ENCODE data around the gene VSIG10.

The VSIG10 gene

GRCh38 chr12:118137148-118137678 lies 33.4 kb upstream of the VSIG10 start:
- TF ChIP-seq EGR1 (IDR thresholded peaks at IDR 0.05) (no peak), FOXM1 (IDR thresholded peaks at IDR 0.05; ENCODE audit: borderline replicate concordance, low read depth) (no peak), USF1 (IDR thresholded peaks at IDR 0.05) (no peak), EP300 (IDR thresholded peaks at IDR 0.05; ENCODE audit: borderline replicate concordance) (no peak), CEBPB (IDR thresholded peaks at IDR 0.05) (no peak), TAF1 (IDR thresholded peaks at IDR 0.05; ENCODE audit: low read depth) (no peak), CREB1 (IDR thresholded peaks at IDR 0.05; ENCODE audit: low read depth) (no peak), ZBTB7A (IDR thresholded peaks at IDR 0.05; ENCODE audit: low read depth) (no peak), NFIC (IDR thresholded peaks at IDR 0.05) (no peak), RAD21 (IDR thresholded peaks at IDR 0.05; ENCODE audit: low read depth) (no peak), REST (IDR thresholded peaks at IDR 0.05; ENCODE audit: low read depth) (no peak), TEAD4 (IDR thresholded peaks at IDR 0.05) (no peak), YY1 (IDR thresholded peaks at IDR 0.05; ENCODE audit: low read depth) (no peak), TCF12 (IDR thresholded peaks at IDR 0.05; ENCODE audit: low read depth) (no peak)
- TF ChIP-seq, protein P1, sequence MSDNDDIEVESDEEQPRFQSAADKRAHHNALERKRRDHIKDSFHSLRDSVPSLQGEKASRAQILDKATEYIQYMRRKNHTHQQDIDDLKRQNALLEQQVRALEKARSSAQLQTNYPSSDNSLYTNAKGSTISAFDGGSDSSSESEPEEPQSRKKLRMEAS (IDR thresholded peaks at IDR 0.05): no peak

- TF ChIP-seq EP300 (IDR thresholded peaks at IDR 0.05; ENCODE audit: borderline replicate concordance): no peak
- no peak for TF ChIP-seq NFIC (IDR thresholded peaks at IDR 0.05)
- no peak for TF ChIP-seq USF1 (IDR thresholded peaks at IDR 0.05)
- no peak for TF ChIP-seq REST (IDR thresholded peaks at IDR 0.05; ENCODE audit: low read depth)
- no peak for TF ChIP-seq TAF1 (IDR thresholded peaks at IDR 0.05; ENCODE audit: low read depth)
- no peak for TF ChIP-seq TEAD4 (IDR thresholded peaks at IDR 0.05)
- no peak for TF ChIP-seq ZBTB7A (IDR thresholded peaks at IDR 0.05; ENCODE audit: low read depth)
- TF ChIP-seq CREB1 (IDR thresholded peaks at IDR 0.05; ENCODE audit: low read depth): no peak
- no peak for TF ChIP-seq TCF12 (IDR thresholded peaks at IDR 0.05; ENCODE audit: low read depth)
- TF ChIP-seq YY1 (IDR thresholded peaks at IDR 0.05; ENCODE audit: low read depth): no peak
- TF ChIP-seq, protein P1 (IDR thresholded peaks at IDR 0.05): no peak
- TF ChIP-seq RAD21 (IDR thresholded peaks at IDR 0.05; ENCODE audit: low read depth): no peak
- TF ChIP-seq CEBPB (IDR thresholded peaks at IDR 0.05): no peak
Measured at GRCh38 chr12:118136559-118137003, 32.8 kb upstream of the VSIG10 start.

DNA sequence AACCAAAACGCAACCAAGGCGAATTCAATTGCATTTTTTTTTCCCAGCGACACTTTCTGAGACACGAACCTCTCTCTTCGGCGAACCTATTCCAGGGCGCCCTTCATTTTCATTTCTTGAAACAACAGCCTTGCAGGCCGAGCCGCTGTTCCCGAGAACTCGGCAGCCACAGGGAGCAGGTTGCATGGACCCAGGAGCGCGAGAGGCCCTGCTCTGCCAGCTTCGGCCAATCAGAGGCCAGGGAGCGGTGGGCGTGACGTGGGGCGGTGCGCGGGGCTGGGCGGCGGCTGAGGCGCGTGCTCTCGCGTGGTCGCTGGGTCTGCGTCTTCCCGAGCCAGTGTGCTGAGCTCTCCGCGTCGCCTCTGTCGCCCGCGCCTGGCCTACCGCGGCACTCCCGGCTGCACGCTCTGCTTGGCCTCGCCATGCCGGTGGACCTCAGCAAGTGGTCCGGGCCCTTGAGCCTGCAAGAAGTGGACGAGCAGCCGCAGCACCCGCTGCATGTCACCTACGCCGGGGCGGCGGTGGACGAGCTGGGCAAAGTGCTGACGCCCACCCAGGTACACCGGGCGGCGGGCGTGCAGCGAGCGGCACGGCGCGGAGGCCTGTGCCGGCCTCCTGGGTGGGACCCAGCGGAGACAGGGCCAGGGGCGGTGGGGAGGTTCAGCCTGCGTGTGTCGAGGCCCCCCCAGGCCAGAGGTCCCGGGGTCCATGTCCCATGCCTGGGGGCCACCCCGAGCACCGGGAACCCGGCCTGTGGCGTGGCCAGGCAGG lies 32.2 kb upstream of the VSIG10 start, which contains the start of gene PEBP1:
Gene PEBP1 (plus strand): TSS at position 337 of the 771 bp plus-strand sequence. CDS start 86 bp downstream, at position 423.
- TF ChIP-seq, protein P1 (IDR thresholded peaks at IDR 0.05): peak; percentile 97
- TF ChIP-seq EP300 (IDR thresholded peaks at IDR 0.05; ENCODE audit: borderline replicate concordance): peak; percentile 30; the same call in 1 of the 2 replicates
- TF ChIP-seq YY1 (IDR thresholded peaks at IDR 0.05; ENCODE audit: low read depth): peak; percentile 53; the same call in 1 of the 2 replicates
- TF ChIP-seq EGR1 (IDR thresholded peaks at IDR 0.05): no peak
- TF ChIP-seq FOXM1 (IDR thresholded peaks at IDR 0.05; ENCODE audit: borderline replicate concordance, low read depth): no peak
- TF ChIP-seq TEAD4 (IDR thresholded peaks at IDR 0.05): peak; percentile 11; the same call in 1 of the 2 replicates
- TF ChIP-seq TAF1 (IDR thresholded peaks at IDR 0.05; ENCODE audit: low read depth): peak; percentile 82; the same call in 1 of the 2 replicates

GRCh38 chr12:118127867-118128266 lies 24.1 kb upstream of the VSIG10 start:
- TF ChIP-seq EGR1 (IDR thresholded peaks at IDR 0.05) (no peak), REST (IDR thresholded peaks at IDR 0.05; ENCODE audit: low read depth) (no peak), CEBPB (IDR thresholded peaks at IDR 0.05) (no peak), CREB1 (IDR thresholded peaks at IDR 0.05; ENCODE audit: low read depth) (no peak), RAD21 (IDR thresholded peaks at IDR 0.05; ENCODE audit: low read depth) (no peak), TCF12 (IDR thresholded peaks at IDR 0.05; ENCODE audit: low read depth) (no peak), FOXM1 (IDR thresholded peaks at IDR 0.05; ENCODE audit: borderline replicate concordance, low read depth) (no peak), TEAD4 (IDR thresholded peaks at IDR 0.05) (no peak), YY1 (IDR thresholded peaks at IDR 0.05; ENCODE audit: low read depth) (no peak), ZBTB7A (IDR thresholded peaks at IDR 0.05; ENCODE audit: low read depth) (no peak), EP300 (IDR thresholded peaks at IDR 0.05; ENCODE audit: borderline replicate concordance) (no peak), NFIC (IDR thresholded peaks at IDR 0.05) (no peak), USF1 (IDR thresholded peaks at IDR 0.05) (no peak), TAF1 (IDR thresholded peaks at IDR 0.05; ENCODE audit: low read depth) (no peak)
- TF ChIP-seq, protein P1 (IDR thresholded peaks at IDR 0.05): no peak

Data from Ishikawa (cell line).